Spinal cord (tissue), 10 donors: Measurements from ENCODE around the gene NEUROD4. TPM values are rescaled to one million over a fixed set of nuclear protein-coding genes. Genes with fewer than 3 reads are reported as not detected.
A peak's percentile ranks its signal among the peaks of the same experiment; 100 is the strongest.

Source experiments
- DNase-seq, 6 donors: peaks; one replicate each; pipeline versions ENCODE4 v3.0.0 to v3.0.0-alpha.2; 2013 to 2015; ENCODE audit warnings: low spot score in 6 of 6, low read depth in 4 of 6
- H3K27ac ChIP-seq: one replicate; pipeline ENCODE4 v1.5.1; 2013; ENCODE audit warnings: low read depth, low read length, control low read depth
- H3K27me3 ChIP-seq: one replicate; pipeline ENCODE4 v1.6.1; 2013; ENCODE audit warnings: low read length; ENCODE audit not compliant: control insufficient read depth, insufficient read depth
- H3K36me3 ChIP-seq: one replicate; pipeline ENCODE4 v1.6.1; 2013; ENCODE audit warnings: low read length; ENCODE audit not compliant: control insufficient read depth, insufficient read depth
- H3K4me1 ChIP-seq: one replicate; pipeline ENCODE4 v1.6.1; 2013; ENCODE audit warnings: low read length; ENCODE audit not compliant: control insufficient read depth, insufficient read depth
- H3K4me3 ChIP-seq: one replicate; pipeline ENCODE4 v1.5.1; 2013; ENCODE audit warnings: low read depth, low read length, control low read depth
- H3K9me3 ChIP-seq: one replicate; pipeline ENCODE4 v1.6.1; 2013; ENCODE audit warnings: low read length; ENCODE audit not compliant: control insufficient read depth, insufficient read depth
- WGBS: methylation state at CpG from one replicate; pipeline ENCODE4 v1.1.5; 2013; ENCODE audit warnings: missing lambda C conversion rate; ENCODE audit not compliant: insufficient coverage; 5-methylcytosine and 5-hydroxymethylcytosine counted together
- polyA plus RNA-seq, 2 donors: library from polyadenylated mRNA; unstranded; fragments of 120-200 nt; gene quantifications; one replicate each; pipeline ENCODE4 v1.2.1, GENCODE V29; 2013; ENCODE audit not compliant: insufficient read length in 2 of 2
- total RNA-seq, 2 donors: library from RNA; depleted of rRNA in 1 of 2; stranded (reverse); fragments of 120-200 nt in 1 of 2; fragments of >200 nt in 1 of 2; gene quantifications; one replicate each; pipeline versions ENCODE4 v1.2.3 to v1.2.4, GENCODE V29; 2013 to 2014
- donor health status: healthy.

NEUROD4 gene
- total and polyA plus RNA-seq, 4 donors, result 0.50 to 1.3 (median 1.1) TPM

- WGBS, result 31% methylated on average over 6 of the region's 6 CpGs
- peak in 2 of 6 donors; percentile 32 to 79 for DNase-seq
- H3K27ac ChIP-seq, result no peak overlapping the region
Measured at GRCh38 chr12:55034218-55034617, 14.4 kb downstream of the NEUROD4 start.

DNA sequence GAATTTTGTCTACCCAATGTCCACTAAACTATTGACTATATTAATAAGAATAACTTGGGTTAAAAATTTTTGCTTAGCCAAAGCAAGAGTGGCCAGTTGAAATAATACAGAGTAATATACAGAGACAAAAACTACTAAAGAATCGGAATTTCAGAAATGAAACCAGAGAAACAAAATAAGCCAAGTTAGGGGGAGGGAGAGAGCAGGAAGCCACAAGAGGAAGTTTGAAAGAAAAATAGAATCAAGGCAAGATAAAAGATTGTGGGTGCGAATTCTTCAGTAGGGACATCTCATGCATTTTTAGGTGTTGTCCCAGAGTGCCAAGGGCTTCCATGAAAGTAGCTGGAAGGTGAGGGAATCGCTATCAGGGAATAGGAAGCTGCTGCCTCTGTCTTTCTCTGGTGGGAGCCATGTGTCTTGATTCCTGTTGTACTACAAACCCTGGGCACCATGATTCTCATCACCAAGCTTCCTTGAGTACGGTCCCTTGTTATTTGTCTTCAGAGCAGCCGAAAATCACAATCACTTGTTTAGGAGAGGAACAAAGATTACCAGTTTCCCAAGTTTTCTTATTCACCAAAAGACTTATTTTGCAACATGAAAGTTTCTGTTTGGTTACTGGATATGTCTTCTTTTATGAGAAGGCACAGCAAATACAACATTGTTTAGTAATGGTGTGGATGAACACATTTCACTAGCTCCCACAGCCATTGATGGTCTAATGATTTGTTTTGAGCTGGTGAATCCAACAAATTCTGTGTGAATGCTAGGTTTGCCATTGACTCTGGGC lies 16.7 kb downstream of the NEUROD4 start:
- Histone ChIP-seq H3K9me3 (no peaks in the 10 kb centered on the region), H3K4me1 (peaks cover 9% of the 10 kb centered on the region), H3K36me3 (no peaks in the 10 kb centered on the region), H3K27me3 (no peaks in the 10 kb centered on the region), H3K4me3 (no peak overlapping the region), H3K27ac (no peak overlapping the region)
- DNase-seq, result no peak
- WGBS, result 85% methylated on average over 1 of the region's 5 CpGs

More at GRCh38 chr12:55034218-55034617, 14.4 kb downstream of the NEUROD4 start:
- Histone ChIP-seq H3K4me1 (peaks cover 5% of the 10 kb centered on the region), H3K9me3 (no peaks in the 10 kb centered on the region), H3K36me3 (no peaks in the 10 kb centered on the region), H3K27me3 (no peaks in the 10 kb centered on the region), H3K4me3 (no peak overlapping the region)

DNA sequence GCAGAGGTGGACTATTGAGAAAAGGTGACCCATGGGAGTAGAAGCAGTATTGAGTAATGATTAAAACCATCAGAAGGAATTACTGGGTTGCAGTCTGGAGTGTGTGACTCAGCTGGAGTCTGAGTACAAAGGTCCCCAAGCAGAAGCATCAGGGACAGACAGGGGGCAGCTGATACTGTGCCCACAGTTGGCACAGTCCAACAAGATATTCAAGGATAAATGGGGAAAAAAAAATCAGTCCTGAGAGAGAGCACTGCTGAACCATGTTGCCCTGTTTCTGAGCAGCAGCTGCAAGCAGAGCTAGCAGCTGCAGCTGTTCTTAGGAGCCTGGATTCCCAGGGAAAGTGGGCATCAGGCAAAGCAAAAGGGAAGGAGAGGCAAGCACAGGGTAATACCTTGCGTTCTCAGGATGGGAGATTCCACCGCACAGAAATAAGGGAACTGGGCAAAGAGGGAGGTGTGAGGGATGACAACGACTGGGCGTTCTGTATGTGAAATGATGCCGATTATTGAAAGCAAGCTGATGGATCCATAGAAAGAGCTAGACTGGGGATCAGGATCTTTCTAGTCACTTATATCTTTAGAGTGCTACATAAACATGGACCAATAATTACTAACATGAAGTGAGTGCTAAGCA lies 17.7 kb downstream of the NEUROD4 start:
- peaks cover 9% of the 10 kb centered on the region for H3K4me1 ChIP-seq

GRCh38 chr12:55039395-55040354 lies 19.9 kb downstream of the NEUROD4 start:
- no peak overlapping the region for H3K27ac ChIP-seq
- peak in 1 of 6 donors; percentile 23 for DNase-seq
- H3K4me1 ChIP-seq, result peaks cover 4% of the 10 kb centered on the region
- H3K36me3 ChIP-seq, result no peaks in the 10 kb centered on the region
- H3K4me3 ChIP-seq, result no peak overlapping the region
- no peaks in the 10 kb centered on the region for H3K9me3 ChIP-seq
- 40% methylated on average over 9 of the region's 10 CpGs for WGBS
- H3K27me3 ChIP-seq, result no peaks in the 10 kb centered on the region

More for the DNA sequence above, 17.7 kb downstream of the NEUROD4 start:
- no peaks in the 10 kb centered on the region for H3K36me3 ChIP-seq
- H3K4me3 ChIP-seq, result no peak overlapping the region
- no peak overlapping the region for H3K27ac ChIP-seq
- no peaks in the 10 kb centered on the region for H3K27me3 ChIP-seq
- DNase-seq, result peak in 3 of 6 donors; percentile 15 to 62 (median 50)
- 77% methylated on average over 5 of the region's 5 CpGs for WGBS
- no peaks in the 10 kb centered on the region for H3K9me3 ChIP-seq

DNA sequence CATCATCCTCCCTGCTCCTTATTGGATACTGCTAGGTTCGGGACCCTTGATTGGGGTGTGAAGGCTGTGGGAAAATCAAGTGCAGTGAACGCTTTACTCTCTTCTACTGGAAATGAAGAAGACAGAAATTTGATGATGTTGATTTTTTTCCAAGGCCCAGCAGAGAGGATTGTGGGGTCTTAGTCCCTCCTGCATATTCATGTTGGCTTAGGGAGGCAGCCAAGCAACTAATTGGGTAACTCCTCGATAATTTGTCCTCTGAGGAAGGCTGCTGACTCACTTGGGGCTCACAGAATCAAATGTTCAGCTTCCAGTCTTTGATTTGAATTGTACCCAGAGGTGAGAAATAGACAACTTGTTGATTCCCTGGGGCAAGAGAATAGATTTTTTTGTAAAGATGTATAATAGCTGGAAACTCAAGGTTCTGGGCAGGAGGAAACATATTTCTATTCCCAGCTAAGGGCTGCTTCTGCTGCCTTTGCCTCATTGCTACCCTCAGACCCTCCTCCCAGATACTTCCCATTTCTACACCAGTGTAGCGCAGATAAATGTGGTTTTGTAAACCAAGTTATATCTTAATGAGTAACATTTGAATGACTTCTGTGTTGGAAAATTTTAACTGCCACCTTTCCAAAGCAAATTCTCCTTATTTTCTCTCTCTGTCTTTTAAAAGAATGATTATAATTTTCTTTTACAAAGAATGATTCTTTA lies 21.7 kb downstream of the NEUROD4 start:
- H3K9me3 ChIP-seq, result no peaks in the 10 kb centered on the region
- 33% methylated on average over 1 of the region's 4 CpGs for WGBS
- peak in 1 of 6 donors; percentile 35 for DNase-seq

DNA sequence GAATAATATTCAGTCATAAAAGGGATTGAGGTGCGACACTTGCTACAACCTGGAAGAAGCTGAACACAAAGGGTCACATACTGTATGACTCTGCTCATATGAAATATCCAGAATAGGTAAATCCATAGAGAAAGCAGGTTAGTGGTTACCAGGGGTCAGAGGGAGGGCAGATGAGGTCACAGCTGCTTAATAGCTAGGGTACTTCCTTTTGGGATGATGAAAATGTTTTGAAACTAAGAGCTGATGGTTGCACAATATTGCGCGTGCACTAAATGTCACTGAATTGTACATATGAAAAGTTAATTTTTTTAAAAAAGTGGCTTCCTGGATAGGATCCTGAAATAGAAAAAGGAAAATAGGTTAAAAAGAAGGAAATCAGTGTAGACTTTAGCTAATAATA lies 23.8 kb downstream of the NEUROD4 start:
- no peaks in the 10 kb centered on the region for H3K36me3 ChIP-seq
- WGBS, result 100% methylated on average over 1 of the region's 3 CpGs
- no peaks in the 10 kb centered on the region for H3K9me3 ChIP-seq
- H3K27me3 ChIP-seq, result no peaks in the 10 kb centered on the region
- H3K4me3 ChIP-seq, result no peak overlapping the region
- no peak overlapping the region for H3K27ac ChIP-seq
- DNase-seq, result no peak
- peaks cover 4% of the 10 kb centered on the region for H3K4me1 ChIP-seq

More for the DNA sequence above, 21.7 kb downstream of the NEUROD4 start:
- Histone ChIP-seq H3K4me1 (peaks cover 4% of the 10 kb centered on the region), H3K27me3 (no peaks in the 10 kb centered on the region), H3K36me3 (no peaks in the 10 kb centered on the region), H3K4me3 (no peak overlapping the region), H3K27ac (no peak overlapping the region)

DNA sequence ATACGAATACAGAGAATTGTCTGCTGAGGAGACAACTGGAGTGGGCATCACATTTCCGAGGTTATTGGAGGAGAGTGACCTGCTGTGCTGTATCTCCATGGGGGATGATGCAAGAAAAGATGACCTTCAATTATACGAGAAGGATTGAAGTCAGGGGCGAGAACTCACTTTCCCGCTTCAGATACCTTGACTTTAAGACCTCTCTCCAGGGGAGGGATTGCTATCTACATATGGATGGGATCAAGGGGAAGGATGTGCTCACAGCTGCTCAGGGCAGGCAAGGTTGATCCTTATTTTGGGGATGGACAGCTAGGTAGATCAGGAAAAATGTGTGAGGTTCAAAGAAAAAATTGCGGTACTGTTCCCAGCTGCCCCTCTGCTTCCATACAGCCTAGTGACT lies 24.4 kb downstream of the NEUROD4 start:
- 75% methylated on average over 2 of the region's 6 CpGs for whole genome bisulfite sequencing
- Histone ChIP-seq H3K4me1 (peaks cover 4% of the 10 kb centered on the region), H3K27me3 (no peaks in the 10 kb centered on the region), H3K36me3 (no peaks in the 10 kb centered on the region), H3K9me3 (no peaks in the 10 kb centered on the region), H3K4me3 (no peak overlapping the region), H3K27ac (no peak overlapping the region)
- DNase-seq, result no peak

DNA sequence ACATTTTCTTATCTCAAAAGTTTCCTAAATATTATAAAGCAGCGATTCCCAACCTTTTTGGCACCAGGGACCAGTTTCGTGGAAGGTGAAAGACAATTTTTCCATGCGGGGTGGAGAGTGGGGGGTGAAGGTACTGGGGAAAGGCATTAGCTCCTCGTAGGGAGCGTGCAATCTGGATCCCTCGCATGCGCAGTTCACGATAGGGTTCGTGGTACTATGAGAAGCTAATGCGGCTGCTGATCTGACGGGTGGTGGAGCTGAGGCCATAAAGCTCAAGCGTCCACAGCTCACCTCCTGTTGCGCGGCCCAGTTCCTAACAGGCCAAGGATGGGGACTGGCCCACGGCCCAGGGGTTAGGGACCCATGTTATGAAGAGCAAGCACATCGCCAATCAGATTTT lies 29.9 kb downstream of the NEUROD4 start:
- 95% methylated on average over 14 of the region's 16 CpGs for WGBS
- Histone ChIP-seq H3K4me3 (no peak overlapping the region), H3K9me3 (no peaks in the 10 kb centered on the region), H3K27me3 (no peaks in the 10 kb centered on the region), H3K27ac (no peak overlapping the region), H3K36me3 (no peaks in the 10 kb centered on the region), H3K4me1 (no peaks in the 10 kb centered on the region)
- DNase-seq, result no peak
